GM12801 (cell line): ENCODE data around the gene AGL.

Experiments
- TF ChIP-seq, protein P1 (sequence below): IDR thresholded peaks from one replicate; pipeline ENCODE4 v1.5.1; 2011; ENCODE audit warnings: control low read depth; ENCODE audit not compliant: insufficient read length; ENCODE audit errors: extremely low read depth

The AGL gene

DNA sequence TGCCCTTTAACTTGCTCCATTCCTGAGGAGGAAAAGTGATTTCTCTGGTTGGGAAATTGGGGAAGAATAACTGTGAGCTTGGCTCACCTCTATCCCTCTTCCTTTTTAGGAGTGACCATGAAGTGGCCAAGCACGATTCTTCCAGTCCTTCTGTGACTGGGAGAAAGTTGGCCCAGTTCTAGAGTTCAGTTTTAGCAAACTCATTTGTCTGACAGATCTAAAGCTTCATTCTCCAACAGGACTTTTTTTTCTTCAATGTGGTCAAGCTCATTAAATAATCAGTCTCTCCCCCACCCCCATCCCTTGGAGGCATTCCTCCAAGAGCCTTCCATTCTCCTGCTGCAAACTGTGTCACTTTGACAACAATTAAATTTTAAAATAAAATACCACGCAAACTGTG is 6.4 kb upstream of the AGL start:
- TF ChIP-seq, protein P1, sequence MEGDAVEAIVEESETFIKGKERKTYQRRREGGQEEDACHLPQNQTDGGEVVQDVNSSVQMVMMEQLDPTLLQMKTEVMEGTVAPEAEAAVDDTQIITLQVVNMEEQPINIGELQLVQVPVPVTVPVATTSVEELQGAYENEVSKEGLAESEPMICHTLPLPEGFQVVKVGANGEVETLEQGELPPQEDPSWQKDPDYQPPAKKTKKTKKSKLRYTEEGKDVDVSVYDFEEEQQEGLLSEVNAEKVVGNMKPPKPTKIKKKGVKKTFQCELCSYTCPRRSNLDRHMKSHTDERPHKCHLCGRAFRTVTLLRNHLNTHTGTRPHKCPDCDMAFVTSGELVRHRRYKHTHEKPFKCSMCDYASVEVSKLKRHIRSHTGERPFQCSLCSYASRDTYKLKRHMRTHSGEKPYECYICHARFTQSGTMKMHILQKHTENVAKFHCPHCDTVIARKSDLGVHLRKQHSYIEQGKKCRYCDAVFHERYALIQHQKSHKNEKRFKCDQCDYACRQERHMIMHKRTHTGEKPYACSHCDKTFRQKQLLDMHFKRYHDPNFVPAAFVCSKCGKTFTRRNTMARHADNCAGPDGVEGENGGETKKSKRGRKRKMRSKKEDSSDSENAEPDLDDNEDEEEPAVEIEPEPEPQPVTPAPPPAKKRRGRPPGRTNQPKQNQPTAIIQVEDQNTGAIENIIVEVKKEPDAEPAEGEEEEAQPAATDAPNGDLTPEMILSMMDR: no peak

DNA sequence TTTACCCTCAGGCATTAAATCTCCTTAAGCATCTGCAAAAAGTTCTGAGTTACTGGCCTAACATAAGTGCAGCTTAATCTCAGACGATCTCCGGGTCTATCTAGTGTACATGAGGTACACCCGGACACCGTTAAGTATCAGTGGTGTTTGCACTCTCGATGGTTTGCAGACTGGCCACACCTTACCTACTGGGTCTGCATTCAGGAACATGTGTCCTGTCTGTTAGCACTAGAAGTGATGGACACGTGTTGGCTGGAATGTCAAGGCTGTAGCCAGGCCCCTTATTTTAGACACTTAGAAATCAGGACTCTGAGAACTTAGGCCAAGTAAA is 783 bp upstream of the AGL start:
- TF ChIP-seq, protein P1: no peak

DNA sequence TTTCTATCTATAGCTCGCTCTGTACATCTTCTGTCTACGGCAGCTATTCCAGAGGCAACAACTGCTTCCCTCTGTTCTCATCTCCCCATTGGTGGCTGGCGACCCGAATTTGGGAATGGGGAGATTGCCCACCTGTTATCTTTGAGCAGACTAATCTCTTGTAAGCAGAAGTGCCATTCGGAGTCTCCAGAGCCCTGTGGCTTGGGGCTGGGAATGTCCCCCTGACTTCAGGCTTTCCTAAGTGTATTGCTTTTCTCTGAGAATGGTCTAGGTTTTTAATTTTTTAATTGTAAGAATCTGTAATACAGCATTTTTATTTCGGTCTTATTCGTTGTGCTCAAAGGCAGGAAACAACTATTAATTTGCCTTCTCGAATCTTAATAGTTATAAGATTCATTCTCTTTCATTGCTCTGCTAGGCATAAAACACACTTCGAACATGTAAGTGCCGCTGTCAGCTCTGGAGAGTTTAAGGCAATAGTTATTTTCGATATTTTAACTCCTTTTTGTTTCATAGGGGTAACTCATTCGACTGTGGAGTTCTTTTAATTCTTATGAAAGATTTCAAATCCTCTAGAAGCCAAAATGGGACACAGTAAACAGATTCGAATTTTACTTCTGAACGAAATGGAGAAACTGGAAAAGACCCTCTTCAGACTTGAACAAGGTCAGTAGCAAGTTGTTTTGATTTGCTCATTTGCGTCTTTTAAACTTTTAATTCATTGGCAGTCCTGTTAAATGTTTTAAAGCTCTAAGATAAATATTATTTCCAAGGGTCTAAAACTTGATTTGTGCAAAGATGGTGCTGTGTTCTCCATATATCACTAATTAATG is 514 bp downstream of the AGL start:
- TF ChIP-seq, protein P1: no peak

DNA sequence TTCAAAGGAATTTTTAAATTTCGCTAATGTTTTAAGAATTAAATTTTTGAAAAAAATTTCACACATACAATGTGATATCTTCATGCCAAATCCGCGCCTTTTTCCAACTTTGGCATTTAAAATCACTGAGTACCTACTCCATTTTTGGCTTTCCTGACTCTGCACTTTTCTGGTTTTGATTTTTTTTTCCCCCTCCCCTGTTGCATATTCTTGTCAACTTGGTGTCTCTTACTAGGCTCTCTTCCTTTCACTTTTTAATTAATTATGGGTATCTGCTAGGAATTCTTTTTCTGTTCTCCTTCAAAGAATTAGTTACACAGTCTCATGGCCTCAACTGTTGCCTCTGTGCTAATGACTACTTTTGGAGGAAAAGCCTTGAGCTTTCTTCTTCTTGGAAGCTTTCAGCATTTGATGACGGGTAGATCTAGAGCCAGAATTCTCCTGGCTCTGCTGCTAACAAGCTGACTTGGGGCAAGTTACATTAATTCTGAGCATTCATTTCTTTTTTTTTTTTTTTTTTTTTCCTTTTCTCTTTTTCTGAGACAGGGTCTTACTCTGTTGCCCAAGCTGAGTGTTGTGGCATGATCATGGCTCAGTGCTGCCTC is 1.8 kb downstream of the AGL start:
- TF ChIP-seq, protein P1: no peak

DNA sequence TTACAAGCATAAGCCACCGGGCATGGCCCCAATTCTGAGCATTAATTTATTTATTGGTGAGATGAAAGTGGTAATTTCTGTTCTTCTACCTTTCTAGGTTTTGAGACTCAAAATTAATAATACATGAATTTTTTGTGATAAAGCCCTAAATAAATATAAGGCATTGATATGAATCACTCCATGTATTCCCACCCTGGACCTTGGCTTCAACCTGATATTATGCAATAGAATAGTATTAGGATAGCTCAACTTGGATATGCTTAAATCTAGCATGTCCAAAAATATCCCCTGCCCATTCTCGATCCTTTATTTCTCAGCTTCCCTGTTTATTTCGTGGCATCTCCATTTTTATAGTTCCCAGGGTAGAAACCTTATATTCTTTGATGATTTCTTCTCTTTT is 2.5 kb downstream of the AGL start:
- TF ChIP-seq, protein P1: no peak

DNA sequence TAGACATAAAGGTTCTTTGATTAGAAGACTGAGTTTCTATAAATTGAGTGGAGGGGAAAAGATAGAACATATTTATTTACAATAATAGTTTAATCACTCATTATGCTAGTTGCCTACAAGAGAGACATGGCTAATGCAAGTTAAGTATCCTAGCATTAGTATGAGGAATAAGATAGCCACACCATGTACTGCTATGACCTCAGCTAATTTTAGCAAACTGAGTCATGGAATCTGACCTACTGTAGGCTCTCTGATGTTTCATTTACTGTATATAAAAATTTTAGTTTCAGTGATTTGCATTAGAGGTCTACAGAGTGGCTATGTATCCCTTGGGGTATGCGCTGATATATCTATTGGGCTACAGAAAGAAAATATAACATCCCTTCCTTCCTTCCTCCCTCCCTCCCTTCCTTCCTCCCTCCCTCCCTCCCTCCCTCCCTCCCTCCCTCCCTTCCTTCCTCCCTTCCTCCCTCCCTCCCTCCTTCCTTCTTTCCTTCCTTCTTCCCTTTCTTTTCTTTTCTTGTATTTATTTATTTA is 5.8 kb downstream of the AGL start:
- TF ChIP-seq, protein P1: no peak

DNA sequence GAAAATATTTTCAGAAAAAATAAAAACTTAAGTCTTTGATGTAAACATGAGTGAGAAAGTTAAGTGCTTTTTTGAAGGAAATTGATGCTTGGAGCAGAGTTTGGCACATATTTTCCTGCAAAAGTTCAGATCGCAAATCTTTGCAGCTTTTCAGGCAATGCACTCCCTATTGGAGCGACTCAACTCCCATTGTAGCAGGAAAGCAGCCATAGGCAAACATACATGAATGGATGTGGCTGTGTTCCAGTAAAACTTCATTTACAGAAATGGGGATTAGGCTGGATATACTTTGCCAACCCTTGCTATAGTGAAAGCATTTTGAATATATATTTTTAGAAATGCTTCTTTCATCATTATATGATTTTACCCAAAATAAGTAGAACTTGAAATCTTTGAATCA is 8.1 kb downstream of the AGL start:
- TF ChIP-seq, protein P1: no peak
